OCI-LY3 (cell line): ENCODE measurements around the gene SRD5A1.

ENCODE experiments used
- H2AFZ ChIP-seq: fragments of 200-600, 300-600 bp; shearing (Covaris generic); 2 replicates; pipeline ENCODE4 v1.6.0; 2014; ENCODE audit warnings: antibody characterized with exemption, low read depth, low read length
- H3K27ac ChIP-seq: fragments of 200-600, 300-600 bp; sonication (generic); 2 replicates; pipeline ENCODE4 v1.5.1; 2014; ENCODE audit warnings: mild to moderate bottlenecking, low read length, moderate library complexity, mixed read lengths
- H3K27me3 ChIP-seq: fragments of 200-600, 300-600 bp; sonication (generic); 2 replicates; pipeline ENCODE4 v1.6.1; 2014; ENCODE audit warnings: low read depth, low read length, mixed read lengths
- H3K36me3 ChIP-seq: fragments of 200-600, 300-600 bp; sonication (generic); replicated peaks from 2 replicates; pipeline ENCODE3; 2014; ENCODE audit warnings: low read depth, low read length, mixed read lengths
- H3K4me1 ChIP-seq: fragments of 300-600, 200-600 bp; sonication (generic); 2 replicates; pipeline ENCODE4 v1.6.1; 2014; ENCODE audit warnings: low read length, mixed read lengths
- H3K4me2 ChIP-seq: fragments of 200-600, 300-600 bp; sonication (generic); 2 replicates; pipeline ENCODE4 v1.6.1; 2014; ENCODE audit warnings: low read length, mixed read lengths
- H3K4me3 ChIP-seq: fragments of 300-600, 200-600 bp; sonication (generic); 2 replicates; pipeline ENCODE4 v1.5.1; 2014; ENCODE audit warnings: antibody characterized with exemption, mild to moderate bottlenecking, low read length, moderate library complexity
- H3K79me2 ChIP-seq: fragments of 300-600, 200-600 bp; shearing (Covaris generic); 2 replicates; pipeline ENCODE4 v1.6.1; 2014; ENCODE audit warnings: mild to moderate bottlenecking, low read length, mixed read lengths
- H3K9ac ChIP-seq: fragments of 300-600, 200-600 bp; shearing (Covaris generic); 2 replicates; pipeline ENCODE4 v1.6.0; 2014; ENCODE audit warnings: mild to moderate bottlenecking, low read length, moderate library complexity
- H3K9me3 ChIP-seq: fragments of 200-600, 300-600 bp; shearing (Covaris generic); 2 replicates; pipeline ENCODE4 v1.6.1; 2014; ENCODE audit warnings: low read length, mixed read lengths; ENCODE audit not compliant: insufficient read depth
- H4K20me1 ChIP-seq: fragments of 200-600, 300-600 bp; sonication (generic); 2 replicates; pipeline ENCODE4 v1.6.1; 2016; ENCODE audit warnings: low read length, mixed read lengths; ENCODE audit not compliant: insufficient read depth
- CTCF ChIP-seq: fragments of 200-600, 300-600 bp; sonication (generic); IDR thresholded peaks from 2 replicates; pipeline ENCODE4 v1.5.1; 2014; ENCODE audit warnings: antibody characterized with exemption, low read length, low read depth
- EZH2phosphoT487 ChIP-seq: fragments of 200-600 bp; shearing (Covaris generic); IDR thresholded peaks from 2 replicates; pipeline ENCODE4 v1.6.1; 2018; ENCODE audit warnings: antibody characterized with exemption, mixed run types, low read depth

The SRD5A1 gene

GRCh38 chr5:6712577-6713273, 79.5 kb downstream of the SRD5A1 start:
- H3K27ac ChIP-seq: peak overlapping the region; percentile 91
- peaks cover 39% of the 10 kb centered on the region for H3K4me1 ChIP-seq
- peak overlapping the region; percentile 94 for H3K4me3 ChIP-seq
- peak overlapping the region; percentile 82 for H3K4me2 ChIP-seq
- H3K9ac ChIP-seq: peak overlapping the region; percentile 95
- peaks cover 21% of the 10 kb centered on the region for H3K36me3 ChIP-seq
- no peaks in the 10 kb centered on the region for H3K27me3 ChIP-seq
- H4K20me1 ChIP-seq: peaks cover 32% of the 10 kb centered on the region
- H2AFZ ChIP-seq: 0 out of 2 replicates have a peak overlapping the region, but pooled peaks have one; percentile 59
- TF ChIP-seq EZH2phosphoT487 (no peak), CTCF (no peak)
- peaks cover 39% of the 10 kb centered on the region for H3K79me2 ChIP-seq
- H3K9me3 ChIP-seq: no peaks in the 10 kb centered on the region

- peak within 1 kb of the TSS; percentile 95 for H3K9ac ChIP-seq
- H3K4me3 ChIP-seq: peak within 1 kb of the TSS; percentile 94
- no peak for TF ChIP-seq CTCF
- TF ChIP-seq EZH2phosphoT487: no peak
- H3K27me3 ChIP-seq: no peaks in the 10 kb centered on the region
- H3K36me3 ChIP-seq: peaks cover 21% of the 10 kb centered on the region
- H3K4me2 ChIP-seq: peak within 1 kb of the TSS; percentile 82
- no peaks in the 10 kb centered on the region for H3K9me3 ChIP-seq
- peak within 1 kb of the TSS; percentile 59; the same call in 1 of the 2 replicates for H2AFZ ChIP-seq
- H3K4me1 ChIP-seq: peaks cover 47% of the 10 kb centered on the region
- H4K20me1 ChIP-seq: peaks cover 40% of the 10 kb centered on the region
- peaks cover 47% of the 10 kb centered on the region for H3K79me2 ChIP-seq
- peak within 1 kb of the TSS; percentile 91 for H3K27ac ChIP-seq
These were observed 80.3 kb downstream of the SRD5A1 start, which contains the start of gene TENT4A for GRCh38 chr5:6713274-6714225. Gene TENT4A, plus strand, starts transcription at chr5:6713432. Its CDS starts 552 bp downstream, at chr5:6713984.

- H3K79me2 ChIP-seq: peaks cover 56% of the 10 kb centered on the region
- no peaks in the 10 kb centered on the region for H3K9me3 ChIP-seq
- H4K20me1 ChIP-seq: peaks cover 48% of the 10 kb centered on the region
- peaks cover 25% of the 10 kb centered on the region for H3K36me3 ChIP-seq
- H3K27ac ChIP-seq: no peak overlapping the region
- no peak overlapping the region for H2AFZ ChIP-seq
- peak overlapping the region; percentile 62 for H3K9ac ChIP-seq
- peaks cover 42% of the 10 kb centered on the region for H3K4me1 ChIP-seq
- TF ChIP-seq EZH2phosphoT487 (no peak), CTCF (no peak)
- no peaks in the 10 kb centered on the region for H3K27me3 ChIP-seq
- H3K4me3 ChIP-seq: peak overlapping the region; percentile 93
- H3K4me2 ChIP-seq: peak overlapping the region; percentile 82
These were observed 81.2 kb downstream of the SRD5A1 start for GRCh38 chr5:6714226-6715041.
